ENCODE measurements around the gene ATXN8OS. TPM values are rescaled to one million over a fixed set of nuclear protein-coding genes. Genes with fewer than 3 reads are reported as not detected.
A peak's percentile ranks its signal among the peaks of the same experiment; 100 is the strongest.

ATXN8OS gene
- polyA plus RNA-seq, 1 of the 3 experiments (the other 2 are of a cell fraction) = not detected

DNA sequence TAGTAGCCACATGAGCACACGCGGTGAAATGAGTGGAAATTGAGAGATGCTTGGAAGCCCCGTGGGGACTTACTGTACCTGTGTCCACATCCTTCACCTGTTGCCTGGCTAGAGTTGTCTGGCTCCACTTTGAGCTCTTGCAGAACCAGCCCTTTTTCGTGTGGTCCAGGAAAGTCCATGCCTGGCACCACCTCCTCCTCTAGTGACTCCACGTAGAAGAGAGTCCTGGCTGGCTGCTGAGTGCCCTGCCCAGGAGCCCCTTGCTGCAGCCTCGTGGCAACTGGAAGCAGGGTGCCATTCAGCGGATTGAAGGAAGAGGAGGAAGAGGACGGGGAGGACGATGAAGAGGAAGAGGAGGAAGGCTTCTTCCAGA lies 515 bp upstream of the ATXN8OS start:
- ChIA-PET POLR2A (no interaction called here), CTCF (interaction anchor here (2.4 to 2.9 kb wide), 2 partner anchors 8 to 204 kb away, joined by 8 to 16 read pairs; no protein-coding TSS in a partner anchor)
- no peak overlapping the region for H3K27ac ChIP-seq (ENCODE audit: low read depth in 2 of 2, low read length in 1 of 2)
- no peaks in the 10 kb centered on the region for H3K79me2 ChIP-seq (ENCODE audit: insufficient read depth)
- no peak overlapping the region for H3K9ac ChIP-seq
- no peaks in the 10 kb centered on the region for H3K36me3 ChIP-seq (replicated peaks in 1 of 2; ENCODE audit: control insufficient read depth in 1 of 2, insufficient read depth in 2 of 2, low read length in 1 of 2)
- peak; percentile 5 for DNase-seq
- no peak overlapping the region for H3K4me2 ChIP-seq
- no peak for TF ChIP-seq FOSL2 (IDR thresholded peaks at IDR 0.05; ENCODE audit: borderline replicate concordance, low read depth)
- TF ChIP-seq NRF1 (IDR thresholded peaks at IDR 0.05; ENCODE audit: low read depth, low read length) = no peak
- no peak for TF ChIP-seq TCF12 (IDR thresholded peaks at IDR 0.05)
- no peak for TF ChIP-seq FOXM1 (IDR thresholded peaks at IDR 0.05; ENCODE audit: low read depth)
- TF ChIP-seq, protein P1, sequence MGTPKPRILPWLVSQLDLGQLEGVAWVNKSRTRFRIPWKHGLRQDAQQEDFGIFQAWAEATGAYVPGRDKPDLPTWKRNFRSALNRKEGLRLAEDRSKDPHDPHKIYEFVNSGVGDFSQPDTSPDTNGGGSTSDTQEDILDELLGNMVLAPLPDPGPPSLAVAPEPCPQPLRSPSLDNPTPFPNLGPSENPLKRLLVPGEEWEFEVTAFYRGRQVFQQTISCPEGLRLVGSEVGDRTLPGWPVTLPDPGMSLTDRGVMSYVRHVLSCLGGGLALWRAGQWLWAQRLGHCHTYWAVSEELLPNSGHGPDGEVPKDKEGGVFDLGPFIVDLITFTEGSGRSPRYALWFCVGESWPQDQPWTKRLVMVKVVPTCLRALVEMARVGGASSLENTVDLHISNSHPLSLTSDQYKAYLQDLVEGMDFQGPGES (IDR thresholded peaks at IDR 0.05; ENCODE audit: low read depth, low read length) = no peak
- TF ChIP-seq, protein P2, sequence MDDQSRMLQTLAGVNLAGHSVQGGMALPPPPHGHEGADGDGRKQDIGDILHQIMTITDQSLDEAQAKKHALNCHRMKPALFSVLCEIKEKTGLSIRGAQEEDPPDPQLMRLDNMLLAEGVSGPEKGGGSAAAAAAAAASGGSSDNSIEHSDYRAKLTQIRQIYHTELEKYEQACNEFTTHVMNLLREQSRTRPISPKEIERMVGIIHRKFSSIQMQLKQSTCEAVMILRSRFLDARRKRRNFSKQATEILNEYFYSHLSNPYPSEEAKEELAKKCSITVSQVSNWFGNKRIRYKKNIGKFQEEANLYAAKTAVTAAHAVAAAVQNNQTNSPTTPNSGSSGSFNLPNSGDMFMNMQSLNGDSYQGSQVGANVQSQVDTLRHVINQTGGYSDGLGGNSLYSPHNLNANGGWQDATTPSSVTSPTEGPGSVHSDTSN (IDR thresholded peaks at IDR 0.05) = no peak
- TF ChIP-seq, protein P3, sequence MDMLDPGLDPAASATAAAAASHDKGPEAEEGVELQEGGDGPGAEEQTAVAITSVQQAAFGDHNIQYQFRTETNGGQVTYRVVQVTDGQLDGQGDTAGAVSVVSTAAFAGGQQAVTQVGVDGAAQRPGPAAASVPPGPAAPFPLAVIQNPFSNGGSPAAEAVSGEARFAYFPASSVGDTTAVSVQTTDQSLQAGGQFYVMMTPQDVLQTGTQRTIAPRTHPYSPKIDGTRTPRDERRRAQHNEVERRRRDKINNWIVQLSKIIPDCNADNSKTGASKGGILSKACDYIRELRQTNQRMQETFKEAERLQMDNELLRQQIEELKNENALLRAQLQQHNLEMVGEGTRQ (IDR thresholded peaks at IDR 0.05; ENCODE audit: borderline replicate concordance, low read depth, low read length) = no peak
- H2AFZ ChIP-seq (ENCODE audit: low read depth) = no peak overlapping the region
- no peaks in the 10 kb centered on the region for H3K27me3 ChIP-seq (ENCODE audit: insufficient read depth)
- H3K9me3 ChIP-seq = no peaks in the 10 kb centered on the region; the same call in 1 of the 2 replicates
- H4K20me1 ChIP-seq (ENCODE audit: insufficient read depth) = no peaks in the 10 kb centered on the region
- 29% methylated on average over 8 of the region's 9 CpGs for WGBS (ENCODE audit: low lambda C conversion rate)
- no peaks in the 10 kb centered on the region for H3F3A ChIP-seq (replicated peaks; ENCODE audit: insufficient read depth)
- H3K9me2 ChIP-seq = no peaks in the 10 kb centered on the region
- H3K4me1 ChIP-seq (ENCODE audit: control insufficient read depth in 1 of 2, insufficient read depth in 2 of 2, low read depth in 1 of 2, low read length in 1 of 2) = peaks cover 0 to 8% of the 10 kb centered on the region in 2 experiments; a peak in 2 of 4 replicates
- H3K4me3 ChIP-seq (ENCODE audit: low read depth in 2 of 2, low read length in 1 of 2) = peak overlapping the region in 1 of 2 experiments; percentile 26; a peak in 1 of 4 replicates

DNA sequence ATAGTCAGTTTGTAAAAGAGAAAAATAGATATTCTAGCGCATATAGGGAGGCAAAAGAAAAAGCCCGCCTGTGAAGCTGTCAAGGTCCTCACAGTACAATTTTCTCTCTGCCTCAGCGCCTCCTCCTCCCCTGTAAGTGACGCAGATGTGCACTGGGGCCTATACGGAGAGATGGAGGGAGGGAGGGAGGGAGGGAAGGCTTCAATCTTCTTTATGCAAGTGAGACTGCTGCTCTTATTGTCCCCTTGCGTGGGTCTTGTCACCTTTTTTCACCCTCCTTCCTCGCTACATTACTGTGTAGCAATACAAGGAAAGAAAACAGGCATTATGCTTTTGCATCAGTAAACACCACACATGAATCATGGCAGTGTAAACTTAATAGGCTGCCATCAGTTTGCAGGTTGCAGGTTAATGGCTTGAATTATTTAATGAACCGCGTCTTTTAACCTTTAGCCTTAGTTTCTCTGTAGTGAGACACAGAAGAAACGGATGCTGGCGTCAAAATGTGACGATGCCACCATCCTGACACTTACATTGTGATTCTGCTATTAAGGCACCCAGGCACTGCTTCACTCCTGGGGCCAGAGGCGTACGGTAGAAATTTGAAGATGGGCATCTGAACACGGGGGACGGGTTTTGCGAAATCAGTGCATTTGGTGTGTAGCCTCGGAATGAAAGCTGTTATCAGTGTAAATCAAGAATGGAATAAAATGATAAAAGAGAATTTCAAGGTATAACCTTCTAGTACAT lies 905 bp downstream of the ATXN8OS start, which contains the start of gene KLHL1:
Gene KLHL1 (minus strand): TSS at position 97 of the 750 bp plus-strand sequence. CDS start 753 bp downstream, outside the sequence.
- no peaks in the 10 kb centered on the region for H3K36me3 ChIP-seq (replicated peaks in 1 of 2; ENCODE audit: control insufficient read depth in 1 of 2, insufficient read depth in 2 of 2, low read length in 1 of 2)
- H3K27me3 ChIP-seq (ENCODE audit: insufficient read depth) = no peaks in the 10 kb centered on the region
- H3K27ac ChIP-seq (ENCODE audit: low read depth in 2 of 2, low read length in 1 of 2) = no peak within 1 kb of the TSS
- no peak within 1 kb of the TSS for H2AFZ ChIP-seq (ENCODE audit: low read depth)
- no peak within 1 kb of the TSS for H3K4me2 ChIP-seq
- peaks cover 0 to 8% of the 10 kb centered on the region in 2 experiments; a peak in 2 of 4 replicates for H3K4me1 ChIP-seq (ENCODE audit: control insufficient read depth in 1 of 2, insufficient read depth in 2 of 2, low read depth in 1 of 2, low read length in 1 of 2)
- no peaks in the 10 kb centered on the region; the same call in 1 of the 2 replicates for H3K9me3 ChIP-seq
- peak within 1 kb of the TSS in 1 of 2 experiments; percentile 26; a peak in 1 of 4 replicates for H3K4me3 ChIP-seq (ENCODE audit: low read depth in 2 of 2, low read length in 1 of 2)
- H3K79me2 ChIP-seq (ENCODE audit: insufficient read depth) = no peaks in the 10 kb centered on the region
- DNase-seq = peak; percentile 6
- H4K20me1 ChIP-seq (ENCODE audit: insufficient read depth) = no peaks in the 10 kb centered on the region
- CTCF ChIA-PET = interaction anchor here (0.6 to 2.9 kb wide), 4 partner anchors 10 to 1684 kb away, joined by 3 to 16 read pairs (median 6); no protein-coding TSS in a partner anchor
- WGBS (ENCODE audit: low lambda C conversion rate) = 80% methylated on average over 18 of the region's 18 CpGs
- TF ChIP-seq ELF1 (IDR thresholded peaks at IDR 0.05) = no peak
- no peak for TF ChIP-seq MXI1 (IDR thresholded peaks at IDR 0.05; ENCODE audit: low read depth, low read length)
- TF ChIP-seq TAF1 (IDR thresholded peaks at IDR 0.05; ENCODE audit: borderline replicate concordance, low read depth, low read length) = no peak
- no peak for TF ChIP-seq GATA2 (CRISPR knock-in tag; IDR thresholded peaks at IDR 0.05)
- no peak for TF ChIP-seq RFX5 (IDR thresholded peaks at IDR 0.05; ENCODE audit: low read length)
- TF ChIP-seq, protein P3 (IDR thresholded peaks at IDR 0.05; ENCODE audit: borderline replicate concordance, low read depth, low read length) = no peak
- TF ChIP-seq SMC3 (IDR thresholded peaks at IDR 0.05; ENCODE audit: low read depth, low read length) = no peak
- POLR2A ChIA-PET = no interaction called here
- H3F3A ChIP-seq (replicated peaks; ENCODE audit: insufficient read depth) = no peaks in the 10 kb centered on the region
- H3K9ac ChIP-seq = no peak within 1 kb of the TSS
- H3K9me2 ChIP-seq = no peaks in the 10 kb centered on the region
